Panc1 (cell line): ENCODE measurements around the gene OGDH. TPM values are rescaled to one million over a fixed set of nuclear protein-coding genes. Genes with fewer than 3 reads are reported as not detected.

Experiments used
- ATAC-seq: fragments of 200-7000 bp; cut with Tn5 transposase; 2 replicates; pipeline ENCODE4 v1.9.1; 2020; ENCODE audit warnings: mild to moderate bottlenecking, moderate library complexity
- BruUV-seq: library from RNA; stranded (reverse); fragments of 400-500 nt; replicated peaks from 2 replicates; lab custom pipeline; 2021; lab: Mats Ljungman, UMichigan
- CTCF ChIA-PET: fragments of 300-600 bp; sonication (Branson Sonifier 250); formaldehyde crosslinking; loops from one replicate; lab custom pipeline; 2022; ENCODE audit warnings: antibody characterized with exemption; lab: Charles Lee
- POLR2A ChIA-PET: fragments of 300-600 bp; sonication (Branson Sonifier 250); formaldehyde crosslinking; loops from one replicate; lab custom pipeline; 2022; ENCODE audit warnings: antibody characterized with exemption; lab: Charles Lee
- DNase-seq: peaks from one replicate; pipeline ENCODE4 v3.0.0-alpha.2; 2010; ENCODE audit warnings: low read depth, low spot score
- H3K27ac ChIP-seq: 2 replicates; pipeline ENCODE4 v1.5.1; 2011; ENCODE audit warnings: mild to moderate bottlenecking, low read length, inconsistent platforms
- H3K27me3 ChIP-seq: fragments of 200-500 bp; sonication (Bioruptor generic); 2 replicates; pipeline ENCODE4 v1.6.0; 2014; ENCODE audit warnings: low read length, inconsistent platforms; ENCODE audit not compliant: control insufficient read depth, insufficient read depth
- H3K36me3 ChIP-seq: fragments of 200-500 bp; sonication (Bioruptor generic); 2 replicates; pipeline ENCODE4 v1.5.1; 2014; ENCODE audit warnings: inconsistent platforms, mild to moderate bottlenecking, low read length, moderate library complexity; ENCODE audit not compliant: control insufficient read depth, insufficient read depth
- H3K4me1 ChIP-seq: 2 replicates; pipeline ENCODE4 v1.5.1; 2011; ENCODE audit warnings: inconsistent platforms, mild to moderate bottlenecking, low read length, moderate library complexity; ENCODE audit not compliant: control insufficient read depth, insufficient read depth
- H3K4me3 ChIP-seq, 2 experiments: 2 replicates each; pipeline ENCODE4 v1.5.1; 2011 to 2012; ENCODE audit warnings: low read depth in 2 of 2, low read length in 2 of 2, mild to moderate bottlenecking in 2 of 2, inconsistent platforms in 1 of 2, moderate library complexity in 1 of 2
- H3K9me3 ChIP-seq: fragments of 200-500 bp; sonication (Bioruptor generic); 2 replicates; pipeline ENCODE4 v1.5.1; 2014; ENCODE audit warnings: low read depth, mild to moderate bottlenecking, inconsistent platforms, low read length, moderate library complexity; ENCODE audit not compliant: control insufficient read depth, insufficient read depth
- CTCF ChIP-seq: fragments of 450-650 bp; IDR thresholded peaks from 2 replicates; pipeline ENCODE4 v1.5.1; 2017; ENCODE audit warnings: mild to moderate bottlenecking
- POLR2AphosphoS5 ChIP-seq: IDR thresholded peaks from 2 replicates; pipeline ENCODE4 v1.6.1; 2012; ENCODE audit warnings: mild to moderate bottlenecking, low read depth, low read length, moderate library complexity
- REST ChIP-seq, 2 experiments: IDR thresholded peaks; 2 replicates each; pipeline ENCODE4 v1.6.1; 2011 to 2012; ENCODE audit warnings: low read depth in 2 of 2, control low read depth in 1 of 2, low read length in 1 of 2, mild to moderate bottlenecking in 1 of 2, moderate library complexity in 1 of 2; ENCODE audit not compliant: insufficient read depth in 1 of 2
- SIN3A ChIP-seq: IDR thresholded peaks from 2 replicates; pipeline ENCODE4 v1.6.1; 2012; ENCODE audit warnings: low read depth, mild to moderate bottlenecking, low read length, moderate library complexity, borderline replicate concordance; ENCODE audit not compliant: insufficient read depth
- TCF7L2 ChIP-seq: IDR thresholded peaks from 2 replicates; pipeline ENCODE4 v1.6.1; 2011; ENCODE audit warnings: mild to moderate bottlenecking, low read depth, low read length, inconsistent platforms
- in situ Hi-C: cut with HindIII; loops from 2 replicates; pipeline ENCODE4 v1.10.0; 2016; ENCODE audit warnings: low sequenced_read_pairs, low pct_unique_long_range_greater_than_20kb
- intact Hi-C: fragments of 100-400 bp; cut with micrococcal nuclease; formaldehyde crosslinking; loops from one replicate; pipeline ENCODE4 v1.10.0; 2022; ENCODE audit not compliant: unreplicated experiment
- total RNA-seq: library from RNA; stranded (reverse); gene quantifications from one replicate; pipeline ENCODE4 v1.2.1, GENCODE V29; 2021; ENCODE audit not compliant: unreplicated experiment

OGDH gene
- total RNA-seq, 1 experiment from 2014 or later, result 166 TPM

- Histone ChIP-seq H3K27me3 (no peaks in the 10 kb centered on the region), H3K9me3 (no peaks in the 10 kb centered on the region), H3K4me3 (no peak overlapping the region), H3K4me1 (no peaks in the 10 kb centered on the region), H3K27ac (no peak overlapping the region), H3K36me3 (peaks cover 3% of the 10 kb centered on the region; the same call in 1 of the 2 replicates)
- no peak for TF ChIP-seq TCF7L2
- no peak for TF ChIP-seq REST (IDR thresholded peaks at IDR 0.05; ENCODE audit: insufficient read depth in 1 of 2, low read depth in 2 of 2, low read length in 1 of 2)
- no peak for TF ChIP-seq SIN3A
- TF ChIP-seq CTCF, result no peak
- TF ChIP-seq POLR2AphosphoS5, result no peak
- in situ Hi-C loops (no loop called here), intact Hi-C loops (no loop called here)
- DNase-seq (no peak), ATAC-seq (no peak)
- POLR2A ChIA-PET, result no interaction called here
- no TSS peak for BruUV-seq
- CTCF ChIA-PET, result interaction anchor here (0.6 kb wide), 1 partner anchor 17 kb away, joined by 8 read pairs; no protein-coding TSS in a partner anchor
These were observed 87.3 kb downstream of the OGDH start for GRCh38 chr7:44693641-44694313.

GRCh38 chr7:44694326-44694725, 87.9 kb downstream of the OGDH start:
- H3K4me1 ChIP-seq, result no peaks in the 10 kb centered on the region
- peaks cover 3% of the 10 kb centered on the region; the same call in 1 of the 2 replicates for H3K36me3 ChIP-seq
- ATAC-seq, result no peak
- no peak for DNase-seq
- in situ Hi-C loops, result no loop called here
- no peaks in the 10 kb centered on the region for H3K27me3 ChIP-seq
- H3K4me3 ChIP-seq, result no peak overlapping the region
- CTCF ChIA-PET, result interaction anchor here (0.6 kb wide), 1 partner anchor 16 kb away, joined by 8 read pairs; no protein-coding TSS in a partner anchor
- no peak overlapping the region for H3K27ac ChIP-seq
- intact Hi-C loops, result no loop called here
- H3K9me3 ChIP-seq, result no peaks in the 10 kb centered on the region
- no TSS peak for BruUV-seq
- no peak for TF ChIP-seq POLR2AphosphoS5
- TF ChIP-seq SIN3A, result no peak
- TF ChIP-seq CTCF, result no peak
- TF ChIP-seq TCF7L2, result no peak
- TF ChIP-seq REST (IDR thresholded peaks at IDR 0.05; ENCODE audit: insufficient read depth in 1 of 2, low read depth in 2 of 2, low read length in 1 of 2), result no peak
- POLR2A ChIA-PET, result no interaction called here
